GM12872 (cell line): ENCODE data around the gene LRRC70.

ENCODE experiments used
- TF ChIP-seq, protein P1 (sequence below): IDR thresholded peaks from 3 replicates; pipeline ENCODE4 v1.5.1; 2011; ENCODE audit warnings: low read depth, mild to moderate bottlenecking, low read length, moderate library complexity; ENCODE audit not compliant: insufficient read depth

Gene LRRC70

DNA sequence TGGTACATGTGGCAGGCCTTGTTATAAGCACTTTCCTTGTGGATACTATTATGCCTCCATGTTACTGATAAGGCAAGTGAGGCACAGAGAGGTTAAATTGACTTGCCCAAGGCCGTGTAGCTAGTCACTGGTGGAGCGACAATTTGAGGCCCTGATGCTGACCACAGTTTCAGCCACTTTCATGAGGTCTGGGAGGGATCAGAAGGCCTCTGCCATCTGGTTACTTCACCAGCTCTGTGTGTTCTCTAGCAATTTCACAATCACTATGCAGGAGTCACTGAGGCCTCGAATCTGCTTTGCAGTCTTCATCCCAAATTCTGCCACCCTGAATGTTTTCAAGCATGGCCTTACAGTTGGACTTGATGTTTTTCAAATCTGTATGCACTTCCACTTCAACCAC lies 9.1 kb downstream of the LRRC70 start:
- TF ChIP-seq, protein P1, sequence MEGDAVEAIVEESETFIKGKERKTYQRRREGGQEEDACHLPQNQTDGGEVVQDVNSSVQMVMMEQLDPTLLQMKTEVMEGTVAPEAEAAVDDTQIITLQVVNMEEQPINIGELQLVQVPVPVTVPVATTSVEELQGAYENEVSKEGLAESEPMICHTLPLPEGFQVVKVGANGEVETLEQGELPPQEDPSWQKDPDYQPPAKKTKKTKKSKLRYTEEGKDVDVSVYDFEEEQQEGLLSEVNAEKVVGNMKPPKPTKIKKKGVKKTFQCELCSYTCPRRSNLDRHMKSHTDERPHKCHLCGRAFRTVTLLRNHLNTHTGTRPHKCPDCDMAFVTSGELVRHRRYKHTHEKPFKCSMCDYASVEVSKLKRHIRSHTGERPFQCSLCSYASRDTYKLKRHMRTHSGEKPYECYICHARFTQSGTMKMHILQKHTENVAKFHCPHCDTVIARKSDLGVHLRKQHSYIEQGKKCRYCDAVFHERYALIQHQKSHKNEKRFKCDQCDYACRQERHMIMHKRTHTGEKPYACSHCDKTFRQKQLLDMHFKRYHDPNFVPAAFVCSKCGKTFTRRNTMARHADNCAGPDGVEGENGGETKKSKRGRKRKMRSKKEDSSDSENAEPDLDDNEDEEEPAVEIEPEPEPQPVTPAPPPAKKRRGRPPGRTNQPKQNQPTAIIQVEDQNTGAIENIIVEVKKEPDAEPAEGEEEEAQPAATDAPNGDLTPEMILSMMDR: no peak

DNA sequence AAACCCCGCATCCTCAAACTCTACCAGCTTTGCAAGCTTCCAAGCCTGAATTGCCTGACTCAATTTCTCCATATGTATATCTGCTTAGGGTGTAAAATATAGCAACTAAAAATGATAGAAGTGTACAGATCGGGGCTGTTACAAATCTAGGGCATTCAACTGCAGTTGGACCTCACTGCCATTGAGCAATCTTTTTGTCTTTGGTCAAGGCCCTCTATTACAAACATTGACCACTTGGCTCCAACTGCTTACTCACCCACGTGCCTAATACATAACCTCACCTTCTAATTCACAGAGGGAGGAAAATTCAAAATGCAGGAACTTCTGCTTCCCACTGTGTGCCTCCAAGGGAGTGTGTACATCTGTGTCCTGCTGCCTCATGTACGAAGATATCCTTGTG lies 10.0 kb downstream of the LRRC70 start:
- TF ChIP-seq, protein P1: no peak

DNA sequence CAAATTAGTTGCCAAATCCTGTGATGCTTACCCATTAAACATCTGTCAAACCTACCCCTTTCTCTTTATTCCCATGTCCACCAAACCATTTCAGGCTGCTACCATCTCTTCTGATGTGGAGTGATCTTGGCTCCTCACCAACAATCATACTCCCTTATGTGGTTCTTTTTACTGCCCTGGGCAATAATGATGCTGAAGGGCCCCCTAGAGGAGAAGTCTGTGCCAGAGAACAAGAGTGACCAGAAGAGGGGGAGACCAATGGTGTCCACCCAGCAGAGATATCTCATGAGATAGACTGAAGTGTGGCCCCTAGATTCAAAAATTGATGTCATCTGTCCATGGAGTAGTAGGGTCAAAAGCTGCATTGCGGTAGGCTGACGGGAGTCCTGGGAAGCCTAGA lies 10.9 kb downstream of the LRRC70 start:
- TF ChIP-seq, protein P1: no peak

DNA sequence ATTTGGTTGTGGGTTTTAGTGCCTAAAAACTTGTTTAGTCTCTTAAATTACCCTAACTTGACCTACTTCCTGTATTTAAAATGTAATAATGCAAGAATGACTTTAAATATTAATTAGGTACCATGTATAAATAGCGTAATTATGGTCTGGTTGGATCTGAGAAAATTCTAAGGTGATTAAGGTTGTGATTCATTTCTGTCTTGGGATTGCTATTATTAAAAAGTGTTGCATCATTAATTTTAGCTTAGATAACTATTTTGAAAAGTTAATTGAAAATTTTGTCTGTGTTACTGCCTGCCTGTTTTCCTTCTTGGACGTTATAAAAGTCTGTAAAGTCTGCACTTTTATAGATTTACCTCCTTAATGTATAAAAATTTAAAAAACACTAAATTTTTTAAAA lies 11.8 kb downstream of the LRRC70 start:
- TF ChIP-seq, protein P1: no peak

DNA sequence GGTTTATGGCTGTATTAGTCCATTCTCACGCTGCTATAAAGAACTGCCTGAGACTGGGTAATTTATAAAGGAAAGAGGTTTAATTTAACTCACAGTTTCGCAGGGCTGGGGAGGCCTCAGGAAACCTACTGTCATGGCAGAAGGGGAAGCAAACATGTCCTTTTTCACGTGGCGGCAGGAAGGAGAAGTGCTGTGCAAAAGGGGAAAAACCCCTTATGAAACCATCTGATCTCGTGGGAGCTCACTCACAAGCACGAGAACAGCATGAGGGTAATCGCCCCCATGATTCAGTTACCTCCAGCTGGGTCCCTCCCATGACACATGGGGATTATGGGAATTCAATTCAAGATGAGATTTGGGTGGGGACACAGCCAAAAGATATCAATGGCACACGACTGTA lies 13.9 kb downstream of the LRRC70 start:
- TF ChIP-seq, protein P1: no peak

DNA sequence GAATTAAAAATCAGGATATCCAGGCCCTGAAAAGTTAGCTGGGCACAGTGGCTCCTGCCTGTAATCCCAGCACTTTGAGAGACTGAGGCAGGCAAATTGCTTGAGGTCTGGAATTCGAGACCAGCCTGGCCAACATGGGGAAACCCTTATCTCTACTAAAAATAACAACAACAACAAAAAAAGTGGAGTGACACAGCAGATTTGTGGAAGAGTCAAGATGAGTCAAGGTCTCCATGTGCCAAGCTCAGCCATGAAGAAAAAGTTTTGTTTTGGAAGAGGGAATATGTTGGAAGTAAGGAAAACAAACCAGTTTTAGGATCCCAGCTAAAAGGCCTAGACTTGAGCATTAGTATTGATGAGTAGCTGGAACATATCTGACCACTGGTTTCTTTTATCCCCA lies 14.7 kb downstream of the LRRC70 start:
- TF ChIP-seq, protein P1: no peak

DNA sequence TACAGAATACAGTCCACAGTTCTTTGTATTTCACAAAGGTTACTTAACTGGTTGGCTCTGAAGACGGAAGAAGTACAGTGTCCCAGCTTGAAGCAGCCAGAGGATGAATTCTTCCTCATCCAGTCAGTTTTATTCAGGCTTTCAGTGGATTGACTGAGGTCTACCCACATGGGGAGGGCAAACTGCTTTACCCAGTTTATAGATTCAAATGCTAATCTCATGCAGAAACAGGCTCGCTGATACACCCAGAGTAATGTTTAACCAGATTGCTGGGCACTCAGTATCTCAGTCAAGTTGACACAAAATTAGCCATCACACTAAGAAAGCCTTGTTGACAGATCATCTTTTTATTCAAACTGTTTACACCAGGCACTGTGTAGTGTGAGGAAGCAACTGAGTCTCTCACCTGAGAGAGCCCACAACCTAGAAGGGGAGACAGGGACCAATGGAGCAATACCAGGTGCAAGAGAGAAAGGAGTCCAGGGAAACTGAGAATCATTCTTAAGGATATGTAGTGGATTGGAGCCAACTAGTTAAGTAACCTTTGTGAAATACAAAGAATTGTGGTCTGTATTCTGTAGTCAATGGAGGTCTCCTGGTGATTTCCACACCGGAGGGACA lies 15.9 kb downstream of the LRRC70 start:
- TF ChIP-seq, protein P1: no peak
